Islet of Langerhans (tissue), 1 donor: ENCODE measurements around the gene SLC10A3.

Source experiments
- FAIRE-seq: peaks from one replicate; lab custom pipeline; 2011; peaks lifted over from hg19 to GRCh38; lab: Jason Lieb, UNC

Gene SLC10A3

GRCh38 chrX:154483325-154483724, 7.1 kb downstream of the SLC10A3 start:
- no peak for FAIRE-seq

- FAIRE-seq = no peak
These were observed 7.6 kb downstream of the SLC10A3 start for GRCh38 chrX:154482786-154483185.

- no peak for FAIRE-seq
These were observed 8.4 kb downstream of the SLC10A3 start for GRCh38 chrX:154481911-154482601.

- FAIRE-seq = no peak
These were observed 9.2 kb downstream of the SLC10A3 start for GRCh38 chrX:154481195-154481594.

- no peak for FAIRE-seq
These were observed 11.5 kb downstream of the SLC10A3 start, which contains the start of gene LAGE3 for GRCh38 chrX:154478728-154479622. Gene LAGE3, minus strand, starts transcription at chrX:154479281. Its CDS starts 366 bp downstream, at chrX:154478915.

- FAIRE-seq = no peak
These were observed 12.4 kb downstream of the SLC10A3 start for GRCh38 chrX:154477891-154478477.

- FAIRE-seq = no peak
These were observed 13.6 kb downstream of the SLC10A3 start for GRCh38 chrX:154476821-154477220.

- FAIRE-seq = no peak
These were observed 16.7 kb downstream of the SLC10A3 start for GRCh38 chrX:154473683-154474082.

GRCh38 chrX:154472685-154473632, 17.5 kb downstream of the SLC10A3 start:
- no peak for FAIRE-seq

- no peak for FAIRE-seq
These were observed 18.4 kb downstream of the SLC10A3 start for GRCh38 chrX:154471839-154472684.

- no peak for FAIRE-seq
These were observed 19.4 kb downstream of the SLC10A3 start for GRCh38 chrX:154470914-154471568.

GRCh38 chrX:154470434-154470833, 20.0 kb downstream of the SLC10A3 start:
- FAIRE-seq = no peak

- no peak for FAIRE-seq
These were observed 20.5 kb downstream of the SLC10A3 start for GRCh38 chrX:154469880-154470279.

GRCh38 chrX:154469114-154469513, 21.3 kb downstream of the SLC10A3 start:
- no peak for FAIRE-seq

- no peak for FAIRE-seq
These were observed 22.2 kb downstream of the SLC10A3 start for GRCh38 chrX:154468217-154468616.

GRCh38 chrX:154467556-154467955, 22.9 kb downstream of the SLC10A3 start:
- FAIRE-seq = no peak

GRCh38 chrX:154466907-154467306, 23.5 kb downstream of the SLC10A3 start:
- FAIRE-seq = no peak

- FAIRE-seq = no peak
These were observed 24.4 kb downstream of the SLC10A3 start for GRCh38 chrX:154466036-154466435.

GRCh38 chrX:154465601-154466000, 24.8 kb downstream of the SLC10A3 start:
- FAIRE-seq = no peak

- no peak for FAIRE-seq
These were observed 25.5 kb downstream of the SLC10A3 start for GRCh38 chrX:154464806-154465365.
